ENCODE data around the gene CRYBA4. TPM values are rescaled to one million over a fixed set of nuclear protein-coding genes. Genes with fewer than 3 reads are reported as not detected.

The CRYBA4 gene
- total RNA-seq, 3 donors from 2014 or later, result not detected

- no peak for TF ChIP-seq CTCF (IDR thresholded peaks at IDR 0.05)
- intact Hi-C loops (cut with DNase I, micrococcal nuclease), result no loop called here
- H3K4me3 ChIP-seq, result no peak overlapping the region
- DNase-seq (no peak), ATAC-seq (no peak)
- H3K36me3 ChIP-seq (ENCODE audit: low read depth), result no peaks in the 10 kb centered on the region
- peaks cover 10% of the 10 kb centered on the region for H3K4me1 ChIP-seq (ENCODE audit: low read depth)
- no peaks in the 10 kb centered on the region for H3K9me3 ChIP-seq
Observed at GRCh38 chr22:26631282-26631681, 9.5 kb downstream of the CRYBA4 start.

- H3K4me1 ChIP-seq (ENCODE audit: low read depth), result peaks cover 7% of the 10 kb centered on the region
- no peak for TF ChIP-seq CTCF (IDR thresholded peaks at IDR 0.05)
- ATAC-seq (no peak), DNase-seq (no peak)
- intact Hi-C loops (cut with DNase I, micrococcal nuclease), result no loop called here
- H3K9me3 ChIP-seq, result no peaks in the 10 kb centered on the region
- H3K4me3 ChIP-seq, result no peak overlapping the region
- H3K36me3 ChIP-seq (ENCODE audit: low read depth), result no peaks in the 10 kb centered on the region
Observed at GRCh38 chr22:26632422-26633155, 10.8 kb downstream of the CRYBA4 start.

- Histone ChIP-seq H3K36me3 (ENCODE audit: low read depth) (no peaks in the 10 kb centered on the region), H3K4me1 (ENCODE audit: low read depth) (peaks cover 4% of the 10 kb centered on the region), H3K4me3 (no peak overlapping the region), H3K9me3 (no peaks in the 10 kb centered on the region)
- no peak for ATAC-seq
- no peak for TF ChIP-seq CTCF (IDR thresholded peaks at IDR 0.05)
- DNase-seq, result no peak
- intact Hi-C loops (cut with DNase I, micrococcal nuclease), result no loop called here
Observed at GRCh38 chr22:26634189-26634588, 12.4 kb downstream of the CRYBA4 start.

GRCh38 chr22:26635117-26635516, 13.4 kb downstream of the CRYBA4 start:
- intact Hi-C loops (cut with DNase I, micrococcal nuclease), result no loop called here
- Histone ChIP-seq H3K4me1 (ENCODE audit: low read depth) (no peaks in the 10 kb centered on the region), H3K36me3 (ENCODE audit: low read depth) (no peaks in the 10 kb centered on the region), H3K9me3 (no peaks in the 10 kb centered on the region), H3K4me3 (no peak overlapping the region)
- no peak for ATAC-seq
- no peak for TF ChIP-seq CTCF (IDR thresholded peaks at IDR 0.05)
- DNase-seq, result no peak

- H3K36me3 ChIP-seq (ENCODE audit: low read depth), result no peaks in the 10 kb centered on the region
- DNase-seq (no peak), ATAC-seq (no peak)
- no peak overlapping the region for H3K4me3 ChIP-seq
- intact Hi-C loops (cut with DNase I, micrococcal nuclease), result no loop called here
- H3K4me1 ChIP-seq (ENCODE audit: low read depth), result no peaks in the 10 kb centered on the region
- H3K9me3 ChIP-seq, result no peaks in the 10 kb centered on the region
- no peak for TF ChIP-seq CTCF (IDR thresholded peaks at IDR 0.05)
Observed at GRCh38 chr22:26636296-26636695, 14.5 kb downstream of the CRYBA4 start.

Data from mucosa of descending colon (tissue), 3 donors.